GM12875 (cell line): ENCODE measurements around the gene CPNE8.

Source experiments
- H3K4me3 ChIP-seq: one replicate; pipeline ENCODE4 v1.5.1; 2011; ENCODE audit warnings: low read depth, low read length, control low read depth
- TF ChIP-seq, protein P1 (sequence below): IDR thresholded peaks from 2 replicates; pipeline ENCODE4 v1.5.1; 2011; ENCODE audit warnings: low read depth, mild to moderate bottlenecking, control low read depth, inconsistent platforms, low read length, moderate library complexity, borderline replicate concordance; ENCODE audit not compliant: insufficient read depth

Gene CPNE8

DNA sequence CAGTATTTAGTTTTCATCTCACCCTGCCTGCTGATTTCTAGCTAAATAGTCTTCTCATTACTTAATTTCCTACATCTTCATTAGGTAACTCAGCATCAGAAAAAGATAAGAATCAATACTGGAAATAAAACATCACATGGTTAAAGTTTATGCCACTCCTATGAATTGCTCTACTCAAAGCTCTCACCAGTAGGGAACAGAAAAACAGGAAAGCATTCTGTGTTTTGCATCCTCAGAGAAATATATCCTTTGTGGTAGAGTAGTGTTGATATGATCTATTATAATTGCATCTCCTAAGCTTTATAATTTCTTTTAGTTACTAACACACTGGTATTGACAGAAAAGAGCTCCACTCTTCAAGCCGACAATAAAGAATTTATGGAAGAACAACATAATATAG, 9.9 kb downstream of the CPNE8 start:
- H3K4me3 ChIP-seq, result no peak overlapping the region
- TF ChIP-seq, protein P1, sequence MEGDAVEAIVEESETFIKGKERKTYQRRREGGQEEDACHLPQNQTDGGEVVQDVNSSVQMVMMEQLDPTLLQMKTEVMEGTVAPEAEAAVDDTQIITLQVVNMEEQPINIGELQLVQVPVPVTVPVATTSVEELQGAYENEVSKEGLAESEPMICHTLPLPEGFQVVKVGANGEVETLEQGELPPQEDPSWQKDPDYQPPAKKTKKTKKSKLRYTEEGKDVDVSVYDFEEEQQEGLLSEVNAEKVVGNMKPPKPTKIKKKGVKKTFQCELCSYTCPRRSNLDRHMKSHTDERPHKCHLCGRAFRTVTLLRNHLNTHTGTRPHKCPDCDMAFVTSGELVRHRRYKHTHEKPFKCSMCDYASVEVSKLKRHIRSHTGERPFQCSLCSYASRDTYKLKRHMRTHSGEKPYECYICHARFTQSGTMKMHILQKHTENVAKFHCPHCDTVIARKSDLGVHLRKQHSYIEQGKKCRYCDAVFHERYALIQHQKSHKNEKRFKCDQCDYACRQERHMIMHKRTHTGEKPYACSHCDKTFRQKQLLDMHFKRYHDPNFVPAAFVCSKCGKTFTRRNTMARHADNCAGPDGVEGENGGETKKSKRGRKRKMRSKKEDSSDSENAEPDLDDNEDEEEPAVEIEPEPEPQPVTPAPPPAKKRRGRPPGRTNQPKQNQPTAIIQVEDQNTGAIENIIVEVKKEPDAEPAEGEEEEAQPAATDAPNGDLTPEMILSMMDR, result no peak

DNA sequence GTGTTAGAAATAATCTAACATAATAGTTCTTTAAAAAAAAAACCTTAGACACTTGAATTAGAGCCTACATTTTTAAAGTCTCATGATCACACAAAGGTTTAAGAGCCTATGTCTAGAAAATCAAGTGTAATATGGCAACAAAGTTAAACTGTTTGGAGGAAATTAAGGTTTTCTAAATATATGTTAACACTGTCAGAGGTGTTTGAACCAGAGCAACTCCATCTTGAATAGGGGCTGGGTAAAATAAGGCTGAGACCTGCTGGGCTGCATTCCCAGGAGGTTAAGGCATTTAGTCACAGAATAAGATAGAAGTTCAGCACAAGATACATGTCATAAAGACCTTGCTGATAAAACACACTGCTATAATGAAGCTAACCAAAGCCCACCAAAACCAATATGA, 12.4 kb downstream of the CPNE8 start:
- TF ChIP-seq, protein P1, result no peak
- H3K4me3 ChIP-seq, result no peak overlapping the region

DNA sequence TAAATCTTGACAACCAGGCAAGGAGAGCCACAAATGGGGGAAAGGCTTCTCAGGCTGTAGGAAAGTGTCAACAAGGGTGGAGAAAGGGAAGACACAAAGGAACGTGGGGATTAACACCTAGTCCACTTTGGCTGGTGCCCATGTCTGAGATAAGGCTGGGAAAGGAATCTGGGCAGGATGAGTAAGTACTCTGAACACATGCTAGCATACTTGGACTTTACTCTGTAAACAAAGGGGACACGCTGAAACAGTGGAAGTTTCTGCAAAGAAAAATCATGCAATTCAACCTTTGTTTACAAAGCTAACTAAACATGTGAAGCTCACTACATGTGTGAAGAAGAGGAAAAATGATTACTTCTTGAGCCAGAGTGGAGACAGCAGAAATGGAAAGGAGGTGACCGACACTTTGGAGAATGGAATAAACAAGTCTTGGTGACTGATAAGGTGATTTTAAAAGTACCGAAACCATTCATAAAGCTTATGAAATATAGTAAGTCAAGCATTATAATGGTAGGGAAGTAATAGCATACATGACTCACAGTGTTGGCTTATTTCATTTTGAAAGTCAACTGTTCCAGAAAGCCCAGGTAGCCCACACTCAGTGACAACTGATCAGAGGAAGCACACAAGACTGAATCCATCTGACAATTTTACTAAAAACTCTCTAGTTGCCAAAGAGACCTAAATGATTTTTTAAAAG, 13.2 kb downstream of the CPNE8 start:
- TF ChIP-seq, protein P1, result no peak
- H3K4me3 ChIP-seq, result no peak overlapping the region

DNA sequence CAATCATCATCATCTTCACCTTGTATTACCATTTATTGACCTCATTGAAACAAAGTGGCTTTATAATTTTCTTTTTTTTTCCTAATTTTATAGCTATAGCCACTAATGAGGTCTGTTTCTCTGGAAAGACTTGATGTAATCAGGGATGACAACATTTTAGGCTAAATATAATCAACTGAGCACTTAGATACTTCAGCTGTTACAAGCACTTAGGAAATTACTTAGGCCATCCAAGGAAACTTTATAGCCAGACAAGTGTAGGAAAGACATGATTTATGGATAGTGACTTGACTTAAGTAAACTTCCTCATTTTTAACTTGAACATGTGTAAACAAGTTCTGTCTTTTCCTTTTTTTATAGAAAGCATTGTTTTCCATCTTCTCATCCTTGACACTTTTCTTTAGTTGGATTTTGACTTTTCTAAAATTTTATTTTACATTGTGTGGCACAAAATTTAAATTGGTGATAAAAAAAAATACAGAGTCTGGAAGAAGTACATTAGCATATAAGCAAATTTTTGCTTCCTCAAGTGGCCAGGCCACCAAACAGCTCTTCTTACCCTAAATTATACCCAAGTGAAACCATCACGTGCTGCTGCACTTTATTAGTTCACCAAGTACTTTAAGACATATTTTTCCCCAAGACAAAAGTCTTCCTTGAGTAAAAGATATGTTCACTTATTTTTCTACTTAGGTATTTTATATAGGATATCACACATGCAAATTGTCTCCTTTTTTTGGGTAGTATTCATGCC, 15.1 kb downstream of the CPNE8 start:
- TF ChIP-seq, protein P1, result no peak
- H3K4me3 ChIP-seq, result no peak overlapping the region

DNA sequence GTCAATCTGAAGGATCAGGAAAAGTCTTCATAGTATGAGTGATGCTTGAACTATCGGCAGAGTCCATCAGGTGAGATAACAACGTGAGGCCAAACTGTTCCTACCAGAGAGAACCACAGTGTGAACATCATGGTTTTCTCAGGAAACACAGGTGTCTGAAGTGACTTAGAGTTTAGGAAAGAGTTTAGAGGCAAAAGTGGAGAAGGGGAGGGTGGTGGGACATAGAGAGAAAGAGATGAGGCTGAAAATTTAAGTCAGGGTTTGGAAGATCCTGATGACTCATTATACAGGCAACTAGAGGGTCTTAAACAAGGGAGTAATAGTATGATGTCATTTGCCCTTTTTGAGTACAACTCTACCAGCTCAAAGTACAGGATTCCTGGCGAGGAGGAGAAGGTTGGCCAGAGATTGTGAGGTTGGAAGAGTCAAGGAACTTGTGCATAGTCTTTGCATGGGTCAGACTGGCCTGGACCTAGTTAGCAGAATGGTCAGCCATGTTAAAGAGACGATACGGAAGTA, 16.0 kb downstream of the CPNE8 start:
- TF ChIP-seq, protein P1, result no peak
- H3K4me3 ChIP-seq, result no peak overlapping the region

DNA sequence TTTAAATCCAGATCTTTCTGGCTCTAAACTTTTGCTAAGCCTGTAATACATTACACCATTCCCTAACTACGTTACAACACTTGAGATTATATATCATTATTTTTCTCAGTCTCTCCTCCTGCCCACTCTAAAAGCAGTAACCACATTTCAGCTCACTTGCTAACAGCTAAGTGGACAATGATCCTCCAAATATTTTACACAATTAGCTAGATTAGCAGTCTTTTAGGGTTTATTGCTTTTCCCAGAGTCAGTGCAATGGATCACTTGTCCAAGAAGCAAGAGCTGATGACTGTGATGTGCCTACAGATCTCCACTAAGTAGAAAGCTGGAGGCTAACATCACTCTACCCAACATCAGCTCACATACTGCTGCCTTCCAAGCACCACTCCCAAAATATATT, 17.6 kb downstream of the CPNE8 start:
- H3K4me3 ChIP-seq, result no peak overlapping the region
- TF ChIP-seq, protein P1, result no peak
